KOPT-K1 (cell line): ENCODE results near the gene TYW5.

ENCODE experiments used
- H3K27ac ChIP-seq: fragments of 200-600 bp; sonication (generic); 2 replicates; pipeline ENCODE4 v1.5.1; 2016; ENCODE audit warnings: antibody characterized with exemption, mild to moderate bottlenecking, low read depth, low read length; ENCODE audit not compliant: poor library complexity, severe bottlenecking
- H3K36me3 ChIP-seq: fragments of 200-600 bp; sonication (generic); 2 replicates; pipeline ENCODE4 v1.5.1; 2017; ENCODE audit warnings: antibody characterized with exemption, mild to moderate bottlenecking, low read length, moderate library complexity; ENCODE audit not compliant: insufficient read depth
- H3K9me3 ChIP-seq: fragments of 200-600 bp; sonication (generic); 2 replicates; pipeline ENCODE4 v1.5.1; 2017; ENCODE audit warnings: antibody characterized with exemption, low read length, mild to moderate bottlenecking; ENCODE audit not compliant: insufficient read depth, poor library complexity, severe bottlenecking

TYW5 gene

GRCh38 chr2:199914372-199914958 lies 40.8 kb downstream of the TYW5 start:
- peaks cover 30% of the 10 kb centered on the region for H3K9me3 ChIP-seq
- H3K36me3 ChIP-seq: peaks cover 59% of the 10 kb centered on the region
- no peak overlapping the region for H3K27ac ChIP-seq

- H3K9me3 ChIP-seq: peaks cover 25% of the 10 kb centered on the region
- H3K36me3 ChIP-seq: peaks cover 42% of the 10 kb centered on the region
- H3K27ac ChIP-seq: peak overlapping the region; percentile 90
Measured at GRCh38 chr2:199912553-199913114, 42.7 kb downstream of the TYW5 start.

- Histone ChIP-seq H3K9me3 (peaks cover 17% of the 10 kb centered on the region), H3K27ac (peak overlapping the region; percentile 90), H3K36me3 (peaks cover 34% of the 10 kb centered on the region)
Measured at GRCh38 chr2:199911877-199912161, 43.5 kb downstream of the TYW5 start.

- peaks cover 28% of the 10 kb centered on the region for H3K36me3 ChIP-seq
- H3K27ac ChIP-seq: peak within 1 kb of the TSS; percentile 90
- H3K9me3 ChIP-seq: peaks cover 12% of the 10 kb centered on the region
Measured at GRCh38 chr2:199911052-199911876, 44.0 kb downstream of the TYW5 start, which contains the start of gene C2orf69. TSS of gene C2orf69 (plus strand) at chr2:199911293. CDS start at chr2:199911439, 146 bp downstream.

- peak overlapping the region; percentile 90 for H3K27ac ChIP-seq
- H3K36me3 ChIP-seq: peaks cover 20% of the 10 kb centered on the region
- H3K9me3 ChIP-seq: peaks cover 4% of the 10 kb centered on the region
Measured at GRCh38 chr2:199910338-199911051, 44.8 kb downstream of the TYW5 start.

- Histone ChIP-seq H3K27ac (no peak overlapping the region), H3K36me3 (no peaks in the 10 kb centered on the region)
Measured at GRCh38 chr2:199907008-199907714, 48.1 kb downstream of the TYW5 start.

GRCh38 chr2:199903111-199903510 lies 52.2 kb downstream of the TYW5 start:
- H3K36me3 ChIP-seq: no peaks in the 10 kb centered on the region
- no peak overlapping the region for H3K27ac ChIP-seq

More at GRCh38 chr2:199907008-199907714, 48.1 kb downstream of the TYW5 start:
- no peaks in the 10 kb centered on the region for H3K9me3 ChIP-seq

GRCh38 chr2:199902486-199903110 lies 52.7 kb downstream of the TYW5 start:
- Histone ChIP-seq H3K36me3 (no peaks in the 10 kb centered on the region), H3K9me3 (no peaks in the 10 kb centered on the region), H3K27ac (no peak overlapping the region)

More at GRCh38 chr2:199903111-199903510, 52.2 kb downstream of the TYW5 start:
- H3K9me3 ChIP-seq: no peaks in the 10 kb centered on the region

GRCh38 chr2:199901942-199902341 lies 53.3 kb downstream of the TYW5 start:
- H3K36me3 ChIP-seq: no peaks in the 10 kb centered on the region
- H3K27ac ChIP-seq: no peak overlapping the region
- H3K9me3 ChIP-seq: no peaks in the 10 kb centered on the region

- H3K27ac ChIP-seq: no peak overlapping the region
- H3K36me3 ChIP-seq: no peaks in the 10 kb centered on the region
- H3K9me3 ChIP-seq: no peaks in the 10 kb centered on the region
Measured at GRCh38 chr2:199896617-199897016, 58.7 kb downstream of the TYW5 start.

- no peaks in the 10 kb centered on the region for H3K36me3 ChIP-seq
- H3K27ac ChIP-seq: no peak overlapping the region
- no peaks in the 10 kb centered on the region for H3K9me3 ChIP-seq
Measured at GRCh38 chr2:199895406-199895805, 59.9 kb downstream of the TYW5 start.

- no peak overlapping the region for H3K27ac ChIP-seq
- H3K36me3 ChIP-seq: no peaks in the 10 kb centered on the region
- H3K9me3 ChIP-seq: peaks cover 6% of the 10 kb centered on the region
Measured at GRCh38 chr2:199883474-199884212, 71.6 kb downstream of the TYW5 start.

GRCh38 chr2:199882667-199883066 lies 72.6 kb downstream of the TYW5 start:
- Histone ChIP-seq H3K36me3 (no peaks in the 10 kb centered on the region), H3K9me3 (peaks cover 6% of the 10 kb centered on the region), H3K27ac (no peak overlapping the region)
